ENCODE measurements around the gene ADISSP. TPM values are rescaled to one million over a fixed set of nuclear protein-coding genes. Genes with fewer than 3 reads are reported as not detected.

Gene ADISSP
- total RNA-seq, 1 experiment from 2014 or later = 244 TPM

DNA sequence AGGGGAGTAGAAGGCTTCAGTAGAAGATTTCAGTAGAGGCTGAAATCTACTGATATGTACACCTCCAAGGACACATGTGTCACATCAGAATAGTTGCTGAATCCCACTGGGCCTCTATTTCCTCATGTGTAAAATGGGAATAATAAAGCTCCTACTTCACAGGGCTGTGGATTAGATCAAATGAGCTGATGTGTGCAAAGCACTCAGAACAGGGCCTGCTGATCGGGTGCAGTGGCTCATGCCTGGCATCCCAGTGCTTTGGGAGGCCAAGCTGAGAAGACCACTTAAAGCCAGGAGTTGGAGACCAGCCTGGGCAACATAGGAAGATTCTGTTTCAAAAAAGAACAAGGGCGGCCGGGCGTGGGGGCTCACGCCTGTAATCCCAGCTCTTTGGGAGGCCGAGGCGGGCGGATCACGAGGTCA is 44.7 kb upstream of the ADISSP start:
- Histone ChIP-seq H3K9me2 (replicated peaks; ENCODE audit: low read length) (no peaks in the 10 kb centered on the region), H3K4me1 (ENCODE audit: insufficient read depth, low read length) (peaks cover 50% of the 10 kb centered on the region), H3F3A (ENCODE audit: low read length, unreplicated experiment) (peaks cover 8% of the 10 kb centered on the region), H3K4me2 (ENCODE audit: low read length) (peak overlapping the region; percentile 7), H3K27ac (ENCODE audit: low read length) (peak overlapping the region; percentile 87), H3K27me3 (ENCODE audit: low read length) (no peaks in the 10 kb centered on the region), H2AFZ (ENCODE audit: low read length) (no peak overlapping the region), H4K20me1 (ENCODE audit: low read length) (no peaks in the 10 kb centered on the region), H3K79me2 (ENCODE audit: low read length) (peaks cover 23% of the 10 kb centered on the region), H3K36me3 (ENCODE audit: low read depth, low read length) (no peaks in the 10 kb centered on the region), H3K9me3 (ENCODE audit: low read length) (no peaks in the 10 kb centered on the region), H3K9ac (ENCODE audit: low read length) (peak overlapping the region; percentile 70), H3K4me3 (ENCODE audit: low read length) (no peak overlapping the region)
- ChIA-PET CTCF (interaction anchor here (0.9 kb wide), 2 partner anchors 25 to 28 kb away, joined by 3 read pairs; no protein-coding TSS in a partner anchor), POLR2A (ENCODE audit: unreplicated experiment) (no interaction called here)
- no TSS peak for BruUV-seq (replicated peaks)
- ATAC-seq (no peak), DNase-seq (no peak)
- TF ChIP-seq EZH2phosphoT487 (IDR thresholded peaks at IDR 0.05; ENCODE audit: borderline replicate concordance, low read length) = no peak
- TF ChIP-seq EZH2 (IDR thresholded peaks at IDR 0.05; ENCODE audit: low read length, unreplicated experiment) = no peak
- TF ChIP-seq, protein P1, sequence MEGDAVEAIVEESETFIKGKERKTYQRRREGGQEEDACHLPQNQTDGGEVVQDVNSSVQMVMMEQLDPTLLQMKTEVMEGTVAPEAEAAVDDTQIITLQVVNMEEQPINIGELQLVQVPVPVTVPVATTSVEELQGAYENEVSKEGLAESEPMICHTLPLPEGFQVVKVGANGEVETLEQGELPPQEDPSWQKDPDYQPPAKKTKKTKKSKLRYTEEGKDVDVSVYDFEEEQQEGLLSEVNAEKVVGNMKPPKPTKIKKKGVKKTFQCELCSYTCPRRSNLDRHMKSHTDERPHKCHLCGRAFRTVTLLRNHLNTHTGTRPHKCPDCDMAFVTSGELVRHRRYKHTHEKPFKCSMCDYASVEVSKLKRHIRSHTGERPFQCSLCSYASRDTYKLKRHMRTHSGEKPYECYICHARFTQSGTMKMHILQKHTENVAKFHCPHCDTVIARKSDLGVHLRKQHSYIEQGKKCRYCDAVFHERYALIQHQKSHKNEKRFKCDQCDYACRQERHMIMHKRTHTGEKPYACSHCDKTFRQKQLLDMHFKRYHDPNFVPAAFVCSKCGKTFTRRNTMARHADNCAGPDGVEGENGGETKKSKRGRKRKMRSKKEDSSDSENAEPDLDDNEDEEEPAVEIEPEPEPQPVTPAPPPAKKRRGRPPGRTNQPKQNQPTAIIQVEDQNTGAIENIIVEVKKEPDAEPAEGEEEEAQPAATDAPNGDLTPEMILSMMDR (conservative IDR thresholded peaks at IDR 0.05; ENCODE audit: low read depth, low read length) = no peak
- intact Hi-C loops (cut with micrococcal nuclease) = no loop called here

DNA sequence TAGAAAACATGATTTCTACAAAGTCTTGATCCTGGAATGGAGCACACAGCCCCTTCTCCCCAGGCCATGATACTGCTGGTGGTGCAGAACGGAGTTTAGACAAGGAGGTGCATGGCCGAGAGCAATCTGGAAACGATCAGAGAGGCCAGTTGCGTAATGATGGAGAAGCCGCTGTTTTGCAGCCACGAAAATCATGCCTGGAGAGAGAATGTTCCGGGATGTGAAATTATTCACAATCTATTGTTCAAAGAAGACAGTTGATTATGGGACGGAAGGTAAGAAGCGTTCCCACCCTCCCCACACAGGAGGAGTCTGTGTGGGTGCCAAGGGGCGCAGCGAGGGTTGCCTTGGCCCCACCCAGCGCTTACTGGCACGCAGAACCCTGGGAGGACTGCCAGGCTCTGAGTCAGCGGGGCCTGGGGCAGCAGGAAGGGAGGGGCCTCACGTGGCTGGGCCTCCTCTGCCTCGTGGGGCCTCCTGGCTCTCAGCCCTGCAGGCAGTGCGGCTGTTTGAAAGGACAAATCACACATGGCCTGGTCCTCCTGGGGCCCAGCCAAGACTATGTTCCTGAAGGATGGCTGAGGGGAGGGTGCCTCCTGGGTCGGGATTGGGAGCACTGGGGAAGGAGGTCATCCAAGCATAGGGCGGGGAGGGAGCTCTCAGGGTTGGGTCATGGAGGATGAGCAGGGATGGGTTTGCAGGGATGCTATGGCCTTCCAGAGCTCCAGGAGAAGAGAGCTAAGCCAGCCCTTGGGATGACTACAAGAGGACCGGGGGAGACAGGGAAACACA is 44.1 kb upstream of the ADISSP start:
- CTCF ChIA-PET = interaction anchor here (0.9 kb wide), 2 partner anchors 24 to 27 kb away, joined by 3 read pairs; no protein-coding TSS in a partner anchor
- H3K79me2 ChIP-seq (ENCODE audit: low read length) = peaks cover 23% of the 10 kb centered on the region
- TF ChIP-seq EZH2phosphoT487 (IDR thresholded peaks at IDR 0.05; ENCODE audit: borderline replicate concordance, low read length) (peak; percentile 36; the same call in 1 of the 2 replicates), EZH2 (IDR thresholded peaks at IDR 0.05; ENCODE audit: low read length, unreplicated experiment) (no peak)
- peak overlapping the region; percentile 67 for H3K4me3 ChIP-seq (ENCODE audit: low read length)
- H3K4me2 ChIP-seq (ENCODE audit: low read length) = peak overlapping the region; percentile 87
- H3K4me1 ChIP-seq (ENCODE audit: insufficient read depth, low read length) = peaks cover 56% of the 10 kb centered on the region
- H2AFZ ChIP-seq (ENCODE audit: low read length) = no peak overlapping the region
- ATAC-seq (peak; percentile 50), DNase-seq (peak; percentile 99)
- peak overlapping the region; percentile 97 for H3K9ac ChIP-seq (ENCODE audit: low read length)
- intact Hi-C loops (cut with micrococcal nuclease) = loop anchor here (1.0 kb wide), 1 partner anchor 9 kb away; the partner anchor contains the start of gene AP5S1
- BruUV-seq (replicated peaks) = no TSS peak
- no peaks in the 10 kb centered on the region for H4K20me1 ChIP-seq (ENCODE audit: low read length)
- no peaks in the 10 kb centered on the region for H3K9me2 ChIP-seq (replicated peaks; ENCODE audit: low read length)
- no peaks in the 10 kb centered on the region for H3K27me3 ChIP-seq (ENCODE audit: low read length)
- H3K9me3 ChIP-seq (ENCODE audit: low read length) = no peaks in the 10 kb centered on the region
- H3F3A ChIP-seq (ENCODE audit: low read length, unreplicated experiment) = peaks cover 14% of the 10 kb centered on the region
- no peaks in the 10 kb centered on the region for H3K36me3 ChIP-seq (ENCODE audit: low read depth, low read length)
- POLR2A ChIA-PET (ENCODE audit: unreplicated experiment) = interaction anchor here (1.1 kb wide), 1 partner anchor 9 kb away, joined by 11 read pairs; the partner anchor contains the start of gene AP5S1
- peak overlapping the region; percentile 98 for H3K27ac ChIP-seq (ENCODE audit: low read length)

DNA sequence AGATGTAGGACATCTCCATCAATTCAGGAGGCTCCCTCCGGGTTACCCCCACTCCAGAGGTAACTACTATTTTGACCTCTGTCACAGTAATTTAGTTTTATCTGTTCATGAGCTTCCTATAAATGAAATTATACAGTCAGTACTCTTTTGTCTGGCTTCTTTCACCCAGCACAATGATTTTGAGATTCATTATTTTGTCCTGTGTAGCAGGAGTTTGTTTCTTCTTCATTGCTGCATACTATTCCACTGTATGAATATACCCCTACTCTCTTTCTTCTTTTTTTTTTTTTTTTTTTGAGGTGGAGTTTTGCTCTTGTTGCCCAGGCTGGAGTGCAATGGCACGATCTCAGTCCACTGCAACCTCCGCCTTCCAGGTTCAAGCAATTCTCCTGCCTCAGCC is 41.0 kb upstream of the ADISSP start:
- Histone ChIP-seq H3K9ac (ENCODE audit: low read length) (peak overlapping the region; percentile 89), H3F3A (ENCODE audit: low read length, unreplicated experiment) (peaks cover 14% of the 10 kb centered on the region), H3K36me3 (ENCODE audit: low read depth, low read length) (peaks cover 27% of the 10 kb centered on the region), H3K9me3 (ENCODE audit: low read length) (no peaks in the 10 kb centered on the region), H2AFZ (ENCODE audit: low read length) (no peak overlapping the region), H3K27ac (ENCODE audit: low read length) (peak overlapping the region; percentile 97), H4K20me1 (ENCODE audit: low read length) (no peaks in the 10 kb centered on the region), H3K4me3 (ENCODE audit: low read length) (peak overlapping the region; percentile 18; the same call in 1 of the 2 replicates), H3K4me2 (ENCODE audit: low read length) (peak overlapping the region; percentile 76), H3K9me2 (replicated peaks; ENCODE audit: low read length) (no peaks in the 10 kb centered on the region), H3K4me1 (ENCODE audit: insufficient read depth, low read length) (peaks cover 75% of the 10 kb centered on the region), H3K79me2 (ENCODE audit: low read length) (peaks cover 23% of the 10 kb centered on the region), H3K27me3 (ENCODE audit: low read length) (no peaks in the 10 kb centered on the region)
- no peak for ATAC-seq
- ChIA-PET POLR2A (ENCODE audit: unreplicated experiment) (no interaction called here), CTCF (interaction anchor here (0.6 to 0.9 kb wide), 2 partner anchors 27 to 81 kb away, joined by 3 read pairs; partner anchors contain the start of gene SPEF1)
- BruUV-seq (replicated peaks) = TSS peak; percentile 85
- DNase-seq = no peak
- TF ChIP-seq EZH2phosphoT487 (IDR thresholded peaks at IDR 0.05; ENCODE audit: borderline replicate concordance, low read length) = no peak
- TF ChIP-seq, protein P1 (conservative IDR thresholded peaks at IDR 0.05; ENCODE audit: low read depth, low read length) = no peak
- no peak for TF ChIP-seq EZH2 (IDR thresholded peaks at IDR 0.05; ENCODE audit: low read length, unreplicated experiment)
- intact Hi-C loops (cut with micrococcal nuclease) = loop anchor here (1.0 kb wide), 1 partner anchor 12 kb away; the partner anchor contains the start of gene CDC25B
